ENCODE measurements around the gene HDAC7.

DNA sequence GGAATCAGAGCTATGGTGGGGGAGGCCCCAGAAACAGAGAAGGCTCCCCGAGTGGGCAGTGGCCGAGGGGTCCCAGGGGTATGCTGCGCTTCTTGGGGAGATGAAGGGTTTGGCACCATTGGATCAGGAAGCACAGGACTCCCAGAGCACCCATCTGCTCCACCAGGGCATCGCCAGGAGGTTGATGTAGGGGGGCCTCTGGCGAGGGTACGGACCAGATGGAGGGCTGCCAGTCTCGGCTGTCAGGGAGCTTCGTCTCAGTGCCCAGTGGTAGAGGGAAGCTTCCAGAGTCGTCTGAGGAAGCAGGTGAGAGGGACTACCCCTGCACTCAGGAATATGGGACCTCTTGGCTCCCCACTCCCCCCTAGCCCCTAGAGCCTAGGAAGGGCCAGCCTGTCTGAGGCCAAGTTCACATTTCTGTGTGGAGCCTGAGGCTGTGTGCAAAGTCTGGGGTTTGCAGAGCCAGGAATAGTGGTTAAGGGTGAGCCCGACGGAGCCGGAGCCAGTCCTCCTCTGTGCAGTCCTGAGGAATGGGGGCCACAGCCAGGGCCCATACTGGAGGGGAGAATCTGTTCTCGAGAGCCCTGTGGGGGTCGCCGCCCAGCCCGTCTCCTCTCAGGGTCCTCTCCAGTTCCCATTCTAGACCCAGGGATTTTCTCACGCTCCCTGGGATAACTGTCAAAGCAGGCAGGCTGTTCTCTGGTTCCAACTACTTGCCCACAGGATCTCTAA is 36.5 kb downstream of the HDAC7 start:
- TF ChIP-seq YY1 (IDR thresholded peaks at IDR 0.05; ENCODE audit: low read depth) (no peak), REST (IDR thresholded peaks at IDR 0.05; ENCODE audit: low read depth) (no peak), ZBTB7A (IDR thresholded peaks at IDR 0.05; ENCODE audit: low read depth) (no peak), EGR1 (IDR thresholded peaks at IDR 0.05) (no peak), EP300 (IDR thresholded peaks at IDR 0.05; ENCODE audit: borderline replicate concordance) (no peak), TAF1 (IDR thresholded peaks at IDR 0.05; ENCODE audit: low read depth) (no peak), MAX (IDR thresholded peaks at IDR 0.05) (no peak), TEAD4 (IDR thresholded peaks at IDR 0.05) (no peak), RAD21 (IDR thresholded peaks at IDR 0.05; ENCODE audit: low read depth) (no peak)
